Breast epithelium (tissue), 3 donors: ENCODE results near the gene ALPI.

ENCODE experiments used
- CTCF ChIP-seq, 3 donors: fragments of 450-650 bp; IDR thresholded peaks; one replicate each; pipeline ENCODE4 v1.5.1; 2016 to 2017; ENCODE audit warnings: antibody characterized with exemption in 3 of 3, mild to moderate bottlenecking in 3 of 3, moderate library complexity in 3 of 3
- POLR2AphosphoS5 ChIP-seq, 3 donors: sonication (generic); formaldehyde crosslinking; IDR thresholded peaks; one replicate each; pipeline ENCODE4 v1.6.1; 2017; ENCODE audit warnings: antibody characterized with exemption in 3 of 3

DNA sequence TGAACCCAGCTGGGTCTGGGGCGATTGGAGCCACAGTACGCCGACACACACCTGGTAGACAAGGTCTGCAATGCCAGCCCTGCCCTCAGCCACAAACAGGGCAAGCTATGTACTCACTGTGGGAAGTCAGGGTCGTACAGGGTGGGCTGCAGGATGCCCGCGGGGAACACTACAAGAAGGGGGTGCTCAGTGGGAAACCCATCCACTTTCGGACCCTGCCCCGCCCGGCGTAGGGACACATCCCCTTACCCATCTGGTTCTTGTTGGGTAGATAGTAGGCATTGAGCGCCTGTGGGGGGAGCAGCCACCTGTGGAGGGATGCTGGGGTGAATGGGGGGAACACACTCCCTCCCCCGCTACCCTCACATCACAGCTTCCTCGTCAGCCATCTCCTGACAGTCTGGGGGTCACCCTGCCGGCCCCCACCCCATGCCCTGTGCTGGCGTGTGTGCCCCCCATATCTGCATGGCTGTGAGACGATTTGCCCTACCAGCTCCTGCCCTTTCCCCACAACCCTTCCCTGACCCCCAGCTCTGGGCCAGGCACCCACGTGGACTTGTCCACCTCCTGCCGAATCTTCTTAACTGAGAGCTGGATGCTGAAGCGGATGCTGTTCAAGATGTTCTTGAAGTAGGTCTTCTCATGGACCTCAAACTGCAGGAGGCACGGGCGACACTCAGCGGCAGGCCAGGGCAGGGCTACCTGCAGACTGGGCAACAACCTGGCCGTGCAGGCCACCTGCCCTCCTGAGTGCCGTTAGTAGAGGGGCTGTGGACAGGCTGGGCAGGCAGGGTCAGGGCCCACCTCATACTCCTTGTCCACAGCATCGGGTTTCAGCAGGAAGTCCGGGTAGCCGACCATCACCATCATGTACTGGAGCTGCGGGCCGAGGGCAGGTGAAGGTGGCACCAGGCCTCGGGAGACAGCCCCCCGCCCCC lies 26.6 kb downstream of the ALPI start:
- TF ChIP-seq CTCF (IDR thresholded peaks at IDR 0.05) = no peak
- TF ChIP-seq POLR2AphosphoS5 (IDR thresholded peaks at IDR 0.05) = no peak
